ENCODE data around the gene FCGR3A.

DNA sequence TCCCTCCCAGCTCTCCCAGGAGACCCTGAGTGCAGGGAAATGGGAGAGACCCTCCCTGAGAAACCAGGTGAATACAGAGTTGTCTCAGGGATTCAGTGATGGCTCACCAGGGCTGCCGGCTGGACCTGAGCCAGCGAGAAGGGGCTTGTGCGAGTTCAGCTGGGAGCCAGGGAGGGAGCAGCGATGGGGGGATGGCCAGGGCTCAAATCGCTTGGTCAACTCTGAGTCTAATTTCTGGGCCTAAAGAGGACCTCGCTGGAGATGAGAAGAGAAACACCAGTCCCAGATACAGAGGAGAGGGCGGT is 37.9 kb downstream of the FCGR3A start:
- TF ChIP-seq POLR2AphosphoS5 (IDR thresholded peaks at IDR 0.05) (no peak), POLR2A (IDR thresholded peaks at IDR 0.05) (no peak)
- TF ChIP-seq, protein P1, sequence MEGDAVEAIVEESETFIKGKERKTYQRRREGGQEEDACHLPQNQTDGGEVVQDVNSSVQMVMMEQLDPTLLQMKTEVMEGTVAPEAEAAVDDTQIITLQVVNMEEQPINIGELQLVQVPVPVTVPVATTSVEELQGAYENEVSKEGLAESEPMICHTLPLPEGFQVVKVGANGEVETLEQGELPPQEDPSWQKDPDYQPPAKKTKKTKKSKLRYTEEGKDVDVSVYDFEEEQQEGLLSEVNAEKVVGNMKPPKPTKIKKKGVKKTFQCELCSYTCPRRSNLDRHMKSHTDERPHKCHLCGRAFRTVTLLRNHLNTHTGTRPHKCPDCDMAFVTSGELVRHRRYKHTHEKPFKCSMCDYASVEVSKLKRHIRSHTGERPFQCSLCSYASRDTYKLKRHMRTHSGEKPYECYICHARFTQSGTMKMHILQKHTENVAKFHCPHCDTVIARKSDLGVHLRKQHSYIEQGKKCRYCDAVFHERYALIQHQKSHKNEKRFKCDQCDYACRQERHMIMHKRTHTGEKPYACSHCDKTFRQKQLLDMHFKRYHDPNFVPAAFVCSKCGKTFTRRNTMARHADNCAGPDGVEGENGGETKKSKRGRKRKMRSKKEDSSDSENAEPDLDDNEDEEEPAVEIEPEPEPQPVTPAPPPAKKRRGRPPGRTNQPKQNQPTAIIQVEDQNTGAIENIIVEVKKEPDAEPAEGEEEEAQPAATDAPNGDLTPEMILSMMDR (IDR thresholded peaks at IDR 0.05) = no peak
